Fibroblast of skin of right biceps (primary cell): ENCODE results near the gene VWF.

Experiments
- DNase-seq: peaks from one replicate; pipeline ENCODE4 v3.0.0-alpha.2; 2013

Gene VWF

DNA sequence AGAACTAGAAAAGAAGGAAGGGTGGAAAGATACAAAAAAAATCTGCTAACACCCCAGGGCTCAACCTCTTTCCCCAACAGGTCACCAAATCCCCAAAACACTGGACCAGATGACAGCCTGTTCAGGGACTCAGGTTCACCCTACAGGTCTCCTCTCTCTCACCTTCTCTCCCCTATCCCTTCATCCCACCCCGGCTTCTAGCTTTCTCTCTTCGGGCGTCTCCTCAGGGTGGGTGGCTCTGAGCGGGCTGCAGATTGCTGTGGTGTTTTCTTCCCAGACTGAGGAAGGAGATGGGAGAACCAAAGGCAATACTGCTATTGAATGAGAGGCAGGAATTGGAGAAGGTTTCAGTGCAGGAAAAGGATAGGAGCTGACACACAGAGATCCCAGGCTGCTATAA lies 218.7 kb downstream of the VWF start:
- no peak for DNase-seq

DNA sequence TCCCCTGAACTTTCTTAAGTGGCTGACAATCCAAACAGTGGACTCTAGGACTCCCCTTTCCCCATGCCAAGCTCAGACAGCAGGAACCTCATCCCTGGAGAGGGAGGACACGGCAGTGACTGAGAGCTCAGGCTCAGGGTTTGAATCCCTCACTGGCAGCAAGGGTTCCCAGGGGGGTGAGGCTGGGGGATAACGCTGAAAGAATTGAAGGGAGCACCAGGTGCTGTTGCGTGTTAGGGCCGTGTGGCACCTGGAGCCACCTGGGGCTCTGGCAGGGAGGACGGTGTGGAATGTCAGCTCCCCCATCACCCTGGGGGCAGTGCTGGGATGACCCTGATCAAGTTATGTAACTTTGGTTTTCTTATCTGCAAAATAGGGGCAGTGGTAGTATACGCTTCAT lies 219.5 kb downstream of the VWF start:
- no peak for DNase-seq

DNA sequence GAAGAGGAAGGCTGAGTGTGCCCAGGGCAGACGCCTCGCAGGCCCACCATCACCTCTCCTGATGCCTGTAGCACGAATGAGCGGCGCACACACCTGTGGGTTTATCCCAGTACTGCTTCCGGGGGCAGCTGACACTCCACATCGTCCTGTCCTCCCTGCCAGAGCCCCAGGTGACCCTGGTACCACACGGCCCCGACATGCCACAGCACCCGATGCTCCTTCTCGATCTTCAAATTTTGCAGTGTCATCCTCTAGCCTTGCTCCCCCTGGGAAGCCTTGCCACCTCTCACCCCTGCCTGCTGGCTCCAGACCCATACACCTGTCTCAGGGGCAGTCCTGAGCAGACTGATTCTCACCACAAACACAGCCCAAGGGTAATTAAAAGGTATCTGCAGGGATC lies 220.0 kb downstream of the VWF start:
- no peak for DNase-seq

DNA sequence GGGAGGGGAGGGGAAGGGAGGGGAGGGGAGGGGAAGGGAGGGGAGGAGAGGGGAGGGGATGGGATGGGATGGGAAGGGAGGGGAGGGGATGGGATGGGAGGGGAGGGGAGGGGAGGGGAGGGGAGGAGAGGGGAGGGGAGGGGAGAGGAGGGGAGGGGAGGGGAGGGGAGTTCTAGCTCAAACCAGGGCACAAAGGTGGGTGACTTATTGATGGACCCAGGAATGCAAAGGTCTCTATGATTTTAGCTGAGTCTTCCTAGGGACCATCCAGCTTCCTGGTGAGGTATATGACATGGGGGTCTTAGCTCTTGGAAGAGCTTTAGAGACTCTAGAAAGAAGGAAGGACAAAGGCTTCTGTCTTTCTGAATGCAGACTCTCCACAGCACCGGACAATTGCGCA lies 221.7 kb downstream of the VWF start:
- DNase-seq: no peak

GRCh38 chr12:5901416-5901815 lies 223.1 kb downstream of the VWF start:
- DNase-seq: no peak

GRCh38 chr12:5900533-5901205 lies 223.8 kb downstream of the VWF start:
- no peak for DNase-seq

DNA sequence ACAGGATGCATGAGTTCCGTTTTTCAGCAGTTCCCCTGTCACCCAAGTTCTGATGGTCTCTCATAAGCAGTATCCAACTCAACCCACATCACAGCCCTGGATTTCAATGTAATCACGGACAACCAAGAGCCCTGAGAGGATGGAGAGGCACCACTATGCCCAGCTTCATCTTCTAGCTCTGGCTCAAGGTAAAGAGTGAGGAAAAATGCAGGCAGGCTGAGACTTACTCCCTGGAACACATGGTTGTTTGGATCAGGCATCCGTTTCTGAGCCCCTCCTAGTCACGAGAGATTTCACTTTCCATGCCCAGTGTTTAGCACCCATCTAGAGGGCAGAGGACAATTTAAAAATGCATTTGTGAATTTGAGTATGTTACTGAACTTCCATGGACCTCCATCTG lies 224.4 kb downstream of the VWF start:
- no peak for DNase-seq

GRCh38 chr12:5899675-5900074 lies 224.8 kb downstream of the VWF start:
- DNase-seq: no peak

DNA sequence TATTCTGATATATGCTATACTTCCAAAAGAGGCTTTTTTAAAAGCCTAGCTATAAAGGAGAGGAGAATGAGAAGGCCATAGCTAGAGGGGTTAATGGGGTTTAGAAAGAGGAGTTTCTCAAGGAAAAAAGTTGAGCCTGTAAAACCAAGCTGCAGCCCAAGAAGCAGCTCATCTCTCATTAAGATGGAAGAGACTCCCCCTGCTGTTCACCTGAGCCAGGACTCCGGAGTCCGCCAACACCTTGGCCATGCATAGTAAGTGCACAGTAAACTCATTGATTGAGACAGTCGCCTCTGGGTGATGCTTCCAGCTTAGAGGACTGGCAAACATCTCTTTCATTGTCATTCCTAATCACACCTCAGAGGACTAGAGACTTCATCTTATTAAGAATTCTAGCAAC lies 225.6 kb downstream of the VWF start:
- no peak for DNase-seq
